Activated naive CD4-positive, alpha-beta T cell treated with anti-CD3 and anti-CD28 coated beads, Interleukin-2, amount 50 U/mL, for 24 hours (primary cell): ENCODE measurements around the gene TFIP11.

Source experiments
- H3K27ac Mint-ChIP-seq: one replicate; pipeline ENCODE4 v1.8.0; 2021; ENCODE audit warnings: mild to moderate bottlenecking, mixed read lengths
- H3K27me3 Mint-ChIP-seq: one replicate; pipeline ENCODE4 v1.8.0; 2021; ENCODE audit warnings: mixed read lengths
- H3K36me3 Mint-ChIP-seq: one replicate; pipeline ENCODE4 v1.8.0; 2021; ENCODE audit warnings: mixed read lengths
- H3K4me1 Mint-ChIP-seq: one replicate; pipeline ENCODE4 v1.8.0; 2021; ENCODE audit warnings: mixed read lengths
- H3K4me3 Mint-ChIP-seq: one replicate; pipeline ENCODE4 v1.8.0; 2021; ENCODE audit warnings: mild to moderate bottlenecking, mixed read lengths
- H3K9me3 Mint-ChIP-seq: one replicate; pipeline ENCODE4 v1.8.0; 2021; ENCODE audit warnings: mixed read lengths

The TFIP11 gene

DNA sequence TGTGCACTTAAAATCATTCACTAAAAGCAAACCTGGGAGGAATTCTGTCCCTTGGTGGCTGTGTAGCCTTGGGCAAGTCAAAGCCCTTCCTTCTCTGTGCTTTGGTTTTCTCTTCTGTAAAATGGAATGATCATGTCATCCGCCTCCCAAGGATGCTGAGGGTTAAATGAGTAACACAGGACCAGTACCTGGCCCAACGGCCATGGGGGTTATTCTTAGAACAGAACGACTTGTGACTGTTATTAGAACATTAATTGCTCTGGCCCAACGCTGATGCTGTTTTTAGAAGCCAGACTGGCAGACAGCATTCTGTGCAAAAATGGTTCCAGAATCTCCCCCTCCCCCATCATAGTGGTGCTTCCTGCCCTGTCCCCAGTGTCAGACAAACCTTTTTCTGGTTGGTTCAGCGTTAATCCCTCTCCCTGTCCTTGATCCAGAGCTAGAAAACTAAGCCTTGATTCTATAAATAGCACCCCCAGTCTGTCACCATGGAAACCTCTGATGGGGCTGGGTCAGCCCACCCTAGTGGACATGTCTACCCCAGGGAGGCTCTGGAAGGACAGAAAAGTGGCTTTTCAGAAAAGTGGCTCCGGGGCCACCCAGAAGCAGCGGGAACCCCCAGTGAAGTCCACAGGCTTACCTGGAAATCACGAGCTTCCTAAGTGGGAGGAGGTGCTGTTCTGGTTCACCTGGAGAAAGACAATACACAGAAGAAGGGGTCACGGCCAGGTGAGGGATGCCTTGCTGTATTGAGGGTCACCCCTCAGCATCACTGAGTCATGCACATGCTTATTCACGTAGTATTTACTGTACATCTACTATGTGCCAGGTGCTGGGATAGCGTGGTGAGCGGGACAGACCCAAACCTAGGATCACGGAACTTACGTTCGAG lies 15.5 kb upstream of the TFIP11 start:
- Mint-ChIP-seq H3K27ac (no peak overlapping the region), H3K9me3 (no peaks in the 10 kb centered on the region), H3K36me3 (peaks cover 11% of the 10 kb centered on the region), H3K27me3 (no peaks in the 10 kb centered on the region), H3K4me1 (peaks cover 5% of the 10 kb centered on the region), H3K4me3 (no peak overlapping the region)

DNA sequence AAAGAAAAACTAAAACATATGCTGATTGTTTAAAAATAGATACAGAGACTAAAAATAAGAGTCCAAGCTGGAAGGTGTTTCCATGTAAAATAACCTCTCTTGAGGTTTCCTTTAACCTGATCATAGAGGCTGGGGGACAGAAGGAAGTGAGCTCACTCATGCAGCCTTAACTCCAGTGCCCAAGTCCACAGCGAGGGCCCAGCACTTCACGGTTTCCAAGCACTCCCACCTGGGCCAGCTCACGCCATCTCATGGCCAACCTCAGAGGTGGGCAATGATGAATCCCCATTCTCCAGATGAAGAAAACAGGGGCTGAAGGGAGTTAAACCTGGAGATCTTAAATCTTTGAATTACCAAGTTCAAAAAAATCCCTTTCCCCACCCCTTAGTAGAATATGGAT lies 14.9 kb upstream of the TFIP11 start:
- no peaks in the 10 kb centered on the region for H3K9me3 Mint-ChIP-seq
- no peak overlapping the region for H3K27ac Mint-ChIP-seq
- no peaks in the 10 kb centered on the region for H3K4me1 Mint-ChIP-seq
- H3K27me3 Mint-ChIP-seq: no peaks in the 10 kb centered on the region
- H3K36me3 Mint-ChIP-seq: peaks cover 12% of the 10 kb centered on the region
- H3K4me3 Mint-ChIP-seq: no peak overlapping the region

DNA sequence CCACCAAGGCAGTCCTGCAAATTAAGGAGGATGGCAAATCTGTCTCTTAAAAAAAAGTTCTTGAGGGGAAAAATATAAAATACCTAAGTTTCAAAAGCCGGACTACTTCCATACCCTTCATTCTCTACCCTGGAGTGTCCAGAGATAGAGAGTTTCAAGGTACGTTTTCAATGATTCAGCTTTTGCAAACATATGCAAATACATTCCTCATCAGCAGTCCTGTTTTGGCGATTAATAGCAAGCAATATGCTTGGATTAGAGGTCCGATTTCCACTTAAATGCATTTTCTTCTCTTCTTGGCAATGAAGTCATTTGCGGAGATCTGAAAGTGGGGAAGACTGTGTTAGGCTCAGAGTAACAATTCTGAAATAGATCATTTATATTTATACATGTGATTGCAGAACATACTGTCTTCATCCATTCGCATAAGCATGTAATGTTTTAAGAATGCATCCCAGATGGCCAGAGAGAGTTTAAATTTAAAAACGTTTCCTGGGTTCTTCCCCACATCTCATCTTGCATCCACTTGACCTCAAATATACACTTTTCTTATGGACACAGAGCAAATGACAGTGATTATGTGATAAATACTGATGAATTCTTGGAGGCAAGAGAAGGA lies 13.8 kb upstream of the TFIP11 start:
- Mint-ChIP-seq H3K9me3 (no peaks in the 10 kb centered on the region), H3K36me3 (peaks cover 11% of the 10 kb centered on the region), H3K27me3 (no peaks in the 10 kb centered on the region), H3K27ac (no peak overlapping the region), H3K4me1 (no peaks in the 10 kb centered on the region), H3K4me3 (no peak overlapping the region)

DNA sequence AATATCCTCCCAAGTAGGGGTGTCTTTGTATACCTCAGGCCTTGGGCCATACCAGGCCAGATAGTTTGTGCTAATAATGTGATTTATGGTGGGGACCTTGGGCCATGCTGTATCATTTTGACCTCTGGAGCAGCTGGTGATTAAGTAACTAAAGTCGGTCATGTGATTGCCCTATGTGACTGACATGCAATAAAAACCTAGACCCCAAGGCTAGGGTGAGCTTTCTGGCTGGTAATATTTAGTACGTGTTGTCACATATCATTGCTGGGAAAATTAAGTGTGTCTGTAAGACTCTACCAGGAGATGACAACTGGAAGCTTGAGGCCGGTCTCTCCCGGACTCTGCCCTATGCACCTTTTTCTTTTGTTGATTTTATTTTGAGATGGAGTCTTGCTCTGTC lies 12.6 kb upstream of the TFIP11 start:
- Mint-ChIP-seq H3K36me3 (peaks cover 9% of the 10 kb centered on the region), H3K27ac (no peak overlapping the region), H3K4me1 (no peaks in the 10 kb centered on the region), H3K27me3 (no peaks in the 10 kb centered on the region), H3K9me3 (no peaks in the 10 kb centered on the region), H3K4me3 (no peak overlapping the region)

DNA sequence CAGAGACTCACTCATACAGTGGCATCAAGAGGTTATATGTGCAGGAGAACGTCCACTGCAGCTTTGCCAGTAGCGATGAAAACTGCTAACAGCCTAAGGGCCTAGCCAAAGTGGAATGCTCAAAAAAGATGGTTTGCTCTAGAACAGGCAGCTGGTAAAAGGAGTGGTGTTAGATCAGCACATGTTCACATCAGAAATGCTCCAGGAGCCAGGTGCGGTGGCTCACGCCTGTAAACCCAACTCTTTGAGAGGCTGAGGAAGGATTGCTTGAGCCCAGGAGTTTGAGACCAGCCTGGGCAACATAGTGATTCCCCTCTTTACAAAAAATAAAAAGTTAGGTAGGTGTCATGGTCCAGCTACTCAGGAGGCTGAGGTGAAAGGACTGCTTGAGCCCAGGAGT lies 10.3 kb upstream of the TFIP11 start:
- no peak overlapping the region for H3K27ac Mint-ChIP-seq
- no peaks in the 10 kb centered on the region for H3K4me1 Mint-ChIP-seq
- no peak overlapping the region for H3K4me3 Mint-ChIP-seq

DNA sequence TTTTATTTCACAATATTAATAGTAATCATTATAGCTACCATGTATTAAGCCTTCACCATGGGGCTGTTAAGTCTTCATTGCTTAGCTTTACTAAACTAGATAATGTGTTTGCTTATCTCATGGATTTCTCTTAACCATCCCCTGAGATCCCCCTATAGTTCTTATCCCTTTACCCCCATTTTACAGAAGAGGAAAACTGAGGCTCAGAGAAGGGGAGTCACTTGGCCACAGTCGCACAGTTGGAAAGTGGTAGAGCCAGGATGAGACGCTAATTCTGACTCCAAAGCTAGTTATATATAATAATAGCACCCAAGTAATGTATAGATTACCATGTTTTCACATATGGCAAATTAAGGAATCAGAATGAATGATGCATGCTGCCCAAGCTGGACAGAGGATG lies 9.7 kb upstream of the TFIP11 start:
- Mint-ChIP-seq H3K27me3 (no peaks in the 10 kb centered on the region), H3K4me3 (no peak overlapping the region), H3K27ac (no peak overlapping the region), H3K4me1 (no peaks in the 10 kb centered on the region), H3K9me3 (no peaks in the 10 kb centered on the region), H3K36me3 (peaks cover 6% of the 10 kb centered on the region)

More for the DNA sequence above, 10.3 kb upstream of the TFIP11 start:
- Mint-ChIP-seq H3K27me3 (no peaks in the 10 kb centered on the region), H3K9me3 (no peaks in the 10 kb centered on the region), H3K36me3 (peaks cover 7% of the 10 kb centered on the region)

DNA sequence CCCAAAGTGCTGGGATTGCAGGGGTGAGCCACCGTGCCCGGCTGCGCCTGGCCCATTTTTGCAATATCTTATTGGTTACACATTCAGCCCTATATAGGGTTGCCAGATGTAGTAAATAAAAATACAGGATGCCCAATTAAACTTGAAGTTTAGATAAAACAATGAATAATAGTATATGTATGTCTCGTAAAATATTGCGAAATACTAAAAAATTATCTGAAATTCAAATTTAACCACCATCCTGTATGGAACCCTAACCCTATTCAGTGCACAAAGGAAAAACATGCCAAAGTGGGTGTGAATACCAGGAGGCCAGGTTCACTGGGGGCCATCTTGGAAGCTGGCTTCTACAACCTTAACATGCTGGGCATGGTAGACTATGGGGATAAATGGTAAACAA lies 5.2 kb upstream of the TFIP11 start:
- Mint-ChIP-seq H3K4me3 (no peak overlapping the region), H3K9me3 (no peaks in the 10 kb centered on the region), H3K4me1 (peaks cover 18% of the 10 kb centered on the region), H3K36me3 (no peaks in the 10 kb centered on the region), H3K27me3 (no peaks in the 10 kb centered on the region), H3K27ac (no peak overlapping the region)

DNA sequence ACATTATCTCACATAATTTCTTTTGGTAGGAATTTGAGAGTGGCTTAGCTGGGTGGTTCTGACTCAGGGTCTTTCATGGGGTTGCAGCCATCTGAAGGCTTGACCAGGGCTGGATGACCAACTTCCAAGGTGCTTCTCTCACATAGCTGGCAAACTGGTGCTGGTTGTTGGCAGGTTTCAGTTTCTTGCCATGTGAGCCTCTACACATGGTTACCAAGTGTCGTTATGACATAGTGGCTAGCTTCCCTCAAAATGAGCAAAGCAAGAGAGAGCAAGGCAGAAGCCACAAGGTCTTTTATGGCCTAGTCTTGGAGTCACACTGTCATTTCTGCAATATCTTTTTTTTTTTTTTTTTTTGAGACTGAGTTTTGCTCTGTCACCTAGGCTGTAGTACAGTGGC lies 4.2 kb upstream of the TFIP11 start:
- H3K27ac Mint-ChIP-seq: no peak overlapping the region

DNA sequence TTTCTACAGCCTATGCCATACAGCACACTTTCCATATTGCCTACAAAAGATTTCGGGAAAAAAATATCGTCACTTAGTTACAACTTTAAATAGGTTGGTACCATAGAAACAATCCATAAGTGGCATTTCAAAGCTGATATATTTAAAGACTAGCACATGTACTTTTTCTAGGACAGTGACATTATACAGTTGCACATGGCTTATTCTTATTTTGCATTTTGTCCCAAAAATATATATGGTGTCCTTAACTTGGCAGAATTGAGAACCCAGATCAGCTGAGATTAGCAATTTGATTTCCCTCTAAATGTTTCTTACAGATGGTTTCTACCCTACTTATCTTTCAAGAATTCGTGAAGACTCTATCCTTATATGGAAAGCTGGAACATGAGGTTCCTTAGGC lies 3.7 kb upstream of the TFIP11 start:
- no peak overlapping the region for H3K4me3 Mint-ChIP-seq

More for the DNA sequence above, 4.2 kb upstream of the TFIP11 start:
- H3K36me3 Mint-ChIP-seq: no peaks in the 10 kb centered on the region
- H3K4me1 Mint-ChIP-seq: peaks cover 24% of the 10 kb centered on the region
- no peaks in the 10 kb centered on the region for H3K9me3 Mint-ChIP-seq
- H3K27me3 Mint-ChIP-seq: no peaks in the 10 kb centered on the region
- H3K4me3 Mint-ChIP-seq: no peak overlapping the region

DNA sequence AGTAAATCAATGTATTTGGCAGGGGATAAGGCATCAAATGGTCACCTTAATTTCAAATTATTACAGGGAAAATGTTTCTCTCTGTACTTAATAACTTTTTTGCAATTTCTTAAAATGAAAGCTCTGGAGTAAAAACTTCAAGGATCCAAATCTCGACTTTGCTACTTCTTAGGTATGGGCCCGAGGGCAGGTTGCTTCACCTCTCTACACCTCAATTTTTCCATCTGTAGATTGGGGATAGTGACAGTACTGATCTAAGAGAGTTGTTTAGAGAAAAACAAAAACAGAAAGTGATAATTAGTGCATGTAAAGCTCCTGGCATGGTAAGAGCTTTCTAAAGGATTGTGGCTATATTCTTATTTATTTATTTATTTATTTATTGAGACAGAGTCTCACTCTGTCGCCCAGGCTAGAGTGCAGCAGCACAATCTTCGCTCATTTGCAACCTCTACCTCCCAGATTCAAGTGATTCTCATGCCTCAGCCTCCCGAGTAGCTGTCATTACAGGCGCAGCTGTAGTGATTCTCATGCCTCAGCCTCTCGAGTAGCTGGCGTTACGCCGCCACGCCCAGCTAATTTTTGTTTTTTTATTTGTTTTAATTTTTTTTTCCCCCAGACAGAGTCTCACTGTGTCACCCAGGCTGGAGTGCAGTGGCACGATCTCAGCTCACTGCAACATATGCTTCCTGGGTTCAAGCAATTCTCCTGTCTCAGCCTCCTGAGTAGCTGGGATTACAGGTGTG lies 2.3 kb upstream of the TFIP11 start:
- Mint-ChIP-seq H3K36me3 (peaks cover 2% of the 10 kb centered on the region), H3K4me3 (peak overlapping the region; percentile 98), H3K27me3 (no peaks in the 10 kb centered on the region), H3K27ac (no peak overlapping the region), H3K9me3 (no peaks in the 10 kb centered on the region), H3K4me1 (peaks cover 41% of the 10 kb centered on the region)

More for the DNA sequence above, 3.7 kb upstream of the TFIP11 start:
- Mint-ChIP-seq H3K27ac (no peak overlapping the region), H3K4me1 (peaks cover 30% of the 10 kb centered on the region), H3K36me3 (no peaks in the 10 kb centered on the region), H3K27me3 (no peaks in the 10 kb centered on the region), H3K9me3 (no peaks in the 10 kb centered on the region)

DNA sequence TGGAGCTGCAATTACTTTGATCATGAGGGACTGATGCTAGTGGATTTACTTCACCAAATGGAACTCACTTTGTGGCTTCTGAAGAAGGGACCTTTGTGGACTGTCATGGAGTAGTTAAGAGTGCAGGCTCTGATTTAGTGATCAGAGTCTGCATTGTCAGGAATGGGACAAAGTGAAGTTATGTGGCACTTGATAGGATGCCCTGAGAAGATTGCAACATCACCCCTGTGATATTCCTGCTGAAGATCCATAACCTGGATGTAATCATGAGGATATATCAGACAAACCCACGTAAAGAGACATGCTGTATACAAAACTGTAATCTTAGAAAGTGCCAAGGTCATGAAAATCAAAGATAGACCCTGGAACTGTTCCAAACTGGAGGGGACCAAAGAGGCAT lies 1.6 kb upstream of the TFIP11 start:
- no peaks in the 10 kb centered on the region for H3K9me3 Mint-ChIP-seq
- H3K36me3 Mint-ChIP-seq: peaks cover 4% of the 10 kb centered on the region
- peaks cover 47% of the 10 kb centered on the region for H3K4me1 Mint-ChIP-seq
- peak overlapping the region; percentile 98 for H3K4me3 Mint-ChIP-seq
- no peak overlapping the region for H3K27ac Mint-ChIP-seq
- no peaks in the 10 kb centered on the region for H3K27me3 Mint-ChIP-seq

DNA sequence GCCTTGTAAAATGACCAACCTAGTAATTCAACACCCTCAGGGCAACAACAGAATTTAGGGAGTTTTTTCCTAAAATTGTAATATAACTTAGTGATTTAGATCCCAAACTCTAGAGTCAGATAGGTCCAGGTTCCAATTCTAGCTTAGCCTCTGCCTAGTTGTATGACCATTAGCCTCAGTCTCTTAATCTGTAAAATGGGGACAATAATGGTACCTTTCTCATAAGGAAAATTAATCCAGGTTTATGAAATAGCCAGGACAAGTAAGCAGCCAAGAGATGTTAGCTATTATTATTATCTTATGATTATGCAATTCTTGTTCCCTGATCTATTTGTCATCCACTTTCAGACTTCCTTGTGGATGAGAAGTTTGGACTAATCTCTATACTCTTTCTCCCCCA lies 4.1 kb downstream of the TFIP11 start:
- Mint-ChIP-seq H3K36me3 (peaks cover 21% of the 10 kb centered on the region), H3K9me3 (no peaks in the 10 kb centered on the region), H3K4me3 (no peak overlapping the region), H3K27me3 (no peaks in the 10 kb centered on the region), H3K27ac (no peak overlapping the region), H3K4me1 (peaks cover 54% of the 10 kb centered on the region)

DNA sequence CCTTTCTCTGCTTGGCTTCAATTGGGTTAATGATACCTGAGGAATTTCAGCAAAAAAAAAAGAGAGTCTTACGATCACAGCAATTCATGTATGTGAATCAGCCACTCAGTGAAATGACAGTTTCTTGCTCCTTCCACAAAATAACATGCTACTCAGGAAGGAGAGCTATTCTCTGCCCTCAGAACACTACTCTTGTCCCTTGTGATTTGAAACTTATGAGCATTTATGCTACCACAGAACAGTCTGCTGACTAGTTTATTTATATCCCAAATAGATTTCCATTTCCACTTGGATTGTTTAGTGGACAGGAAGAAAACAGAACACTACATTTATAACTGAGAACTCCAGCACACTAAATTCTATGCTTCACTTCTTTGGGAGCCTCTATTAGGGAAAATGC lies 8.5 kb downstream of the TFIP11 start:
- Mint-ChIP-seq H3K4me3 (no peak overlapping the region), H3K27ac (peak overlapping the region; percentile 82), H3K4me1 (peaks cover 29% of the 10 kb centered on the region), H3K27me3 (no peaks in the 10 kb centered on the region), H3K36me3 (peaks cover 19% of the 10 kb centered on the region), H3K9me3 (no peaks in the 10 kb centered on the region)

DNA sequence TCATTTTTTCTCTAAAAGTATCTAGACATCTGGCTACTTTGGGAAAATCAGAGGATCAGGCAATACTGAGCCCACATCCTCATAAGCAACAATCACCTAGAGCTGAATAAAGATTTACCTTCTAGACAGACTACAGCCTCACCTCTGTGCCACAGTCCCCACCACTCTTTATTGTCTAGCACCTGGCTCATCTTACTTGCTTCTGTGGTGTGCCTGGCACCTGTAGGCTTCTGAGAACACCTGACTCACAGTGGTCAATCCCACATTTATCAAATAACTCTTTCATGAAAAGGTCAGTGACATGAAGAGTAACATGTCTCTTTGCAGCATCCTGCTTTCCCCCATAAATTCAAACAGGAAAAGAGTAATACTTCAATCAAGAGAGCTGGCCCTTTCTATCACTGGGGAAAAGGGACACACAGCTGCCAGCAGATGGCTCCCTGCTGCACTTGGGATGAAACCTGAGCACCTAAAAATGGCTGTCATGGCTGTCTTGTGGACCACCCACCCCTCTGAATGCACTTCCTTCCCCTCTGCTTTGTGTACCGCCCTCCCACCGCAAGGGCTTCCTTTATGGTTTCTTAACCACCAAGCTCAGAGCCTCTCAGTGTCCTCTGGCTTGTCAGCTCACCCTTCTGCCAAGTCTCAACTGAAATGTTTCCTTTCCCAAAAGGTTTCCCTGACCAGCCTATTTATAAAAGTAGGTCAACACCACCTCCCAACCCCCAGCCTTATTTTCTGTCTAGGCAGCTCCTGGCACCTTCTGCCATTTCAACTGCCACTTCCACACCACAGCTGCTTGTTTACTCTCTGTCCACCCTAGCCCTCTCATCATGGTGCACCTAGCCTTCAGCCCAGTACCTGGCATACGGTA lies 9.3 kb downstream of the TFIP11 start:
- Mint-ChIP-seq H3K27ac (peak overlapping the region; percentile 82), H3K4me3 (peak overlapping the region; percentile 54), H3K4me1 (peaks cover 29% of the 10 kb centered on the region), H3K9me3 (no peaks in the 10 kb centered on the region), H3K27me3 (no peaks in the 10 kb centered on the region), H3K36me3 (peaks cover 21% of the 10 kb centered on the region)

DNA sequence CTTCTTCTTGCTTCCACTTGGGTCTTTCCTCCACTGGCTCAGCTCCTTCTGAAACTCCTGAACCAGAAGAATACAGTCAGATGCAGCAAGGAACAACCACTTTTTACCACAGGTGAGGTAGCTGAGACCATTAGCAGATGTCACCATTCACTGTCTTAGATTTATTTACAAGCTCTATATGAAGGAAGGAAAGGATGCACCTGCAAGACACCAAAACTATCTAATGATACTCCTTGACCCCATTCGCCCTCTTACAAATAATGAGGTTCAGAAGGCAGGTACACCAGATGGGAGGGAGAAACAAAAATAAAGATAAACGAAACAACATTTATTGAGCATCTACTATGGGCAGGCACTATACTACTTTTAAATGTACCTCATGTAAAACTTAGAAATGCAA lies 10.3 kb downstream of the TFIP11 start:
- no peak overlapping the region for H3K4me3 Mint-ChIP-seq
- peaks cover 24% of the 10 kb centered on the region for H3K36me3 Mint-ChIP-seq
- H3K27ac Mint-ChIP-seq: no peak overlapping the region

More for the DNA sequence above, 10.3 kb downstream of the TFIP11 start:
- Mint-ChIP-seq H3K9me3 (no peaks in the 10 kb centered on the region), H3K27me3 (no peaks in the 10 kb centered on the region), H3K4me1 (peaks cover 29% of the 10 kb centered on the region)
